Transverse colon (tissue), 4 donors: ENCODE data around the gene MAP4K4. TPM values are rescaled to one million over a fixed set of nuclear protein-coding genes. Genes with fewer than 3 reads are reported as not detected.

Experiments used
- DNase-seq: peaks from one replicate; pipeline ENCODE4 v3.0.0-alpha.2; 2019
- H3K27ac ChIP-seq, 4 donors: fragments of 200-600 bp; sonication (generic); 2 replicates each; pipeline ENCODE4 v1.5.1; 2016 to 2018; ENCODE audit warnings: inconsistent platforms in 4 of 4
- H3K27me3 ChIP-seq: fragments of 200-600 bp; sonication (generic); 2 replicates; pipeline ENCODE4 v1.5.1; 2017; ENCODE audit warnings: inconsistent platforms
- H3K36me3 ChIP-seq, 4 donors: fragments of 200-600 bp; sonication (generic); 2 replicates each; pipeline ENCODE4 v1.5.1; 2017 to 2019; ENCODE audit warnings: inconsistent platforms in 4 of 4
- H3K4me1 ChIP-seq, 4 donors: fragments of 200-600 bp; sonication (generic); 2 replicates each; pipeline ENCODE4 v1.5.1; 2017 to 2020; ENCODE audit warnings: inconsistent platforms in 4 of 4
- H3K4me3 ChIP-seq, 4 donors: fragments of 200-600 bp; sonication (generic); 1 replicate in 1 of 4; 2 replicates in 3 of 4; pipeline versions ENCODE4 v1.5.1 to v1.6.1; 2017 to 2019; ENCODE audit warnings: inconsistent platforms in 4 of 4
- H3K9me3 ChIP-seq, 2 donors: fragments of 200-600 bp; sonication (generic); 2 replicates each; pipeline ENCODE4 v1.5.1; 2017 to 2019; ENCODE audit warnings: inconsistent platforms in 2 of 2
- EP300 ChIP-seq: sonication (generic); formaldehyde crosslinking; IDR thresholded peaks from one replicate; pipeline ENCODE4 v1.6.1; 2017; ENCODE audit warnings: antibody characterized with exemption, low read depth
- POLR2A ChIP-seq: fragments of 450-650 bp; IDR thresholded peaks from one replicate; pipeline ENCODE4 v1.6.1; 2016; ENCODE audit warnings: antibody characterized with exemption, mild to moderate bottlenecking, moderate library complexity
- POLR2AphosphoS5 ChIP-seq, 3 donors: sonication (generic); formaldehyde crosslinking; IDR thresholded peaks; one replicate each; pipeline ENCODE4 v1.6.1; 2016; ENCODE audit warnings: antibody characterized with exemption in 3 of 3
- WGBS, 2 donors: methylation state at CpG; one replicate each; pipeline ENCODE4 v1.1.5; 2018; ENCODE audit warnings: low coverage in 1 of 2; 5-methylcytosine and 5-hydroxymethylcytosine counted together
- in situ Hi-C, 4 donors: fragments of 200-750 bp; cut with MboI; loops; one replicate each; pipeline versions ENCODE4 v1.15.0 to v1.15.1; 2017; ENCODE audit warnings: low sequenced_read_pairs in 3 of 4, low pct_ligation_motif_present in 1 of 4, low pct_unique_long_range_greater_than_20kb in 1 of 4
- intact Hi-C: fragments of 100-400 bp; cut with DNase I; formaldehyde crosslinking; loops from one replicate; pipeline ENCODE4 v1.15.1; 2023; ENCODE audit warnings: low total_unique reads
- total RNA-seq, 4 donors: library from RNA; depleted of rRNA; stranded (reverse); fragments of >200 nt; gene quantifications; one replicate each; pipeline ENCODE4 v1.1.0, GENCODE V29; 2016
- TF ChIP-seq, protein P1 (sequence below), 5 experiments: fragments of 200-600 bp in 3 of 5; fragments of 450-650 bp in 2 of 5; sonication (generic) in 3 of 5; IDR thresholded peaks; 1 replicate in 2 of 5; 2 replicates in 3 of 5; pipeline ENCODE4 v1.5.1; 2016 to 2017; ENCODE audit warnings: antibody characterized with exemption in 5 of 5, inconsistent platforms in 3 of 5, mild to moderate bottlenecking in 2 of 5, moderate library complexity in 1 of 5

Gene MAP4K4
- total RNA-seq, 4 donors from 2014 or later, result 20.3 to 42.3 (median 29.6) TPM

DNA sequence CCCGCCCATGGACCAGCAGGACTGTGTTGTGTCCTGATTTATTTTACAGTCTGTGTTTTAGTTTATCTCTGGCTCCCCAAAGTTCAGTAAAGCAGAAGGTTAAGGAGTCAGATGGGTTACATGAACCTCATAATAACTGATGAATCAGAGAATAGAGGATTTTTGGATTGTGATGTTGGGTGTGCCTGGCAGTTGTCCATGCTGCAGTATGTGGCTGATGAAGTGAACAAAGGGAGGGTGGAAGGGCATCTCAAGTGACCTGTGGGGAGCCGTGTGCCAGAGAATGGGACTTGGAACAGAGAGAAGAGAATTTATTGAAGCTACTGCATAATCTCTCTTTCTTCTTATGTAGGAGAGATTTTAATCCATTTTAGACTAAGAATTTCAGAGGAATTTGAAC, 145.5 kb downstream of the MAP4K4 start:
- intact Hi-C loops, result no loop called here
- Histone ChIP-seq H3K4me3 (no peak overlapping the region), H3K4me1 (peaks cover 0 to 6% (median 2%) of the 10 kb centered on the region in 4 donors), H3K9me3 (no peaks in the 10 kb centered on the region), H3K27ac (no peak overlapping the region), H3K27me3 (no peaks in the 10 kb centered on the region), H3K36me3 (peaks cover 0 to 13% (median 4%) of the 10 kb centered on the region in 4 donors)
- TF ChIP-seq POLR2AphosphoS5 (IDR thresholded peaks at IDR 0.05) (no peak), POLR2A (no peak), EP300 (no peak)
- TF ChIP-seq, protein P1, sequence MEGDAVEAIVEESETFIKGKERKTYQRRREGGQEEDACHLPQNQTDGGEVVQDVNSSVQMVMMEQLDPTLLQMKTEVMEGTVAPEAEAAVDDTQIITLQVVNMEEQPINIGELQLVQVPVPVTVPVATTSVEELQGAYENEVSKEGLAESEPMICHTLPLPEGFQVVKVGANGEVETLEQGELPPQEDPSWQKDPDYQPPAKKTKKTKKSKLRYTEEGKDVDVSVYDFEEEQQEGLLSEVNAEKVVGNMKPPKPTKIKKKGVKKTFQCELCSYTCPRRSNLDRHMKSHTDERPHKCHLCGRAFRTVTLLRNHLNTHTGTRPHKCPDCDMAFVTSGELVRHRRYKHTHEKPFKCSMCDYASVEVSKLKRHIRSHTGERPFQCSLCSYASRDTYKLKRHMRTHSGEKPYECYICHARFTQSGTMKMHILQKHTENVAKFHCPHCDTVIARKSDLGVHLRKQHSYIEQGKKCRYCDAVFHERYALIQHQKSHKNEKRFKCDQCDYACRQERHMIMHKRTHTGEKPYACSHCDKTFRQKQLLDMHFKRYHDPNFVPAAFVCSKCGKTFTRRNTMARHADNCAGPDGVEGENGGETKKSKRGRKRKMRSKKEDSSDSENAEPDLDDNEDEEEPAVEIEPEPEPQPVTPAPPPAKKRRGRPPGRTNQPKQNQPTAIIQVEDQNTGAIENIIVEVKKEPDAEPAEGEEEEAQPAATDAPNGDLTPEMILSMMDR (IDR thresholded peaks at IDR 0.05), result no peak
- WGBS, 2 donors, result 68 to 75% methylated on average over 2 of the region's 2 CpGs
- in situ Hi-C loops, result loop anchor here in 3 of 4 donors (10.0 to 25.0 kb wide), 3 partner anchors 331 to 498 kb away; no protein-coding TSS in a partner anchor
- DNase-seq, result no peak

DNA sequence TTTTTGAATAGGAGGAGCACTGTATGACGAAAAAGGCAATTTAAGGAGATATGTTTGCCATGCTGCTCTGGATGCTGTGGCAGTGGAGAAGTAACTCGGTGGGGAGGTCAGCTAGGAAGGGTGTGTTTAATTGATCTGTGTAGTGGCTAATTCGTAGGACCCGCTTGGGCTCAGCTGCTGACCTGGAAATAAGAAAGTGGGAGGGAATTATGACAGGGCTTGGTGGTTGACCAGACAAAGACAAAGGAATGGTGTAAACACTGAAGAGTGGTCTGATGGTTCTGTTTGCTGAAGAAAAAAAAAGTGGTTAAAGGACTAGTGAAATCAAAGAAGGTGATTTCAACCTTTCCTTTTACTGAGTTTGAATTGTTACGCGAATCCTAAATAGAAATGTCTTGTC, 146.0 kb downstream of the MAP4K4 start:
- no peak for TF ChIP-seq POLR2AphosphoS5 (IDR thresholded peaks at IDR 0.05)
- TF ChIP-seq POLR2A, result no peak
- no peak for TF ChIP-seq EP300
- TF ChIP-seq, protein P1 (IDR thresholded peaks at IDR 0.05), result no peak
- 93 to 95% methylated on average over 6 of the region's 6 CpGs for WGBS, 2 donors

DNA sequence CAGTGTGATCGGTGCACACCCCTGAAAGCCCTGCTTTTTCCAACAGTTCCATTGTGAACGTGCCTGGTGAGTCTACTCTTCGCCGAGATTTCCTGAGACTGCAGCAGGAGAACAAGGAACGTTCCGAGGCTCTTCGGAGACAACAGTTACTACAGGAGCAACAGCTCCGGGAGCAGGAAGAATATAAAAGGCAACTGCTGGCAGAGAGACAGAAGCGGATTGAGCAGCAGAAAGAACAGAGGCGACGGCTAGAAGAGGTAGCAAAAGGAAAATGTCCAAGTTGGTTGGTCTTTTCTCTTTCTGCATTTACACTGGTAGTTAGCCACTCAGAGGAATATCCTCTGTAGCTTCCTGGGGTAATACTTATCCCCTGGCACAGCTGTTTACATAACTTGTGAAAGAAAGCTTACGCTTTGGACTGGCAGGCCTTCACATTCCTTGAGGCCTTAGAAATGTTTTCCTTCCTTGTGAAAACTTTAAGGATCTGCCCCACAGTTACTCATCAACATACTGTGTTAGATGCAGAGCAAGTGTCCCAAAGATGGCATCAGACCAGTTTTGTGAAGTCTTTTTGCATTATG, 146.6 kb downstream of the MAP4K4 start:
- no peak overlapping the region for H3K4me3 ChIP-seq
- H3K4me1 ChIP-seq, result peaks cover 0 to 6% (median 2%) of the 10 kb centered on the region in 4 donors
- H3K27me3 ChIP-seq, result no peaks in the 10 kb centered on the region
- peaks cover 0 to 13% (median 4%) of the 10 kb centered on the region in 4 donors for H3K36me3 ChIP-seq
- TF ChIP-seq POLR2A (no peak), POLR2AphosphoS5 (IDR thresholded peaks at IDR 0.05) (no peak)
- TF ChIP-seq, protein P1 (IDR thresholded peaks at IDR 0.05), result no peak
- in situ Hi-C loops (loop anchor here in 3 of 4 donors (10.0 to 25.0 kb wide), 3 partner anchors 332 to 499 kb away; no protein-coding TSS in a partner anchor), intact Hi-C loops (no loop called here)
- WGBS, 2 donors, result 86 to 88% methylated on average over 5 to 12 of the region's 12 CpGs
- H3K9me3 ChIP-seq, result no peaks in the 10 kb centered on the region
- DNase-seq, result no peak
- peak overlapping the region in 2 of 4 donors; percentile 24 to 26 for H3K27ac ChIP-seq

More for the DNA sequence above, 146.0 kb downstream of the MAP4K4 start:
- Histone ChIP-seq H3K4me1 (peaks cover 0 to 6% (median 2%) of the 10 kb centered on the region in 4 donors), H3K4me3 (no peak overlapping the region), H3K9me3 (no peaks in the 10 kb centered on the region), H3K36me3 (peaks cover 0 to 13% (median 4%) of the 10 kb centered on the region in 4 donors), H3K27me3 (no peaks in the 10 kb centered on the region), H3K27ac (no peak overlapping the region)
- in situ Hi-C loops (loop anchor here in 3 of 4 donors (10.0 to 25.0 kb wide), 3 partner anchors 331 to 499 kb away; no protein-coding TSS in a partner anchor), intact Hi-C loops (no loop called here)
- no peak for DNase-seq

DNA sequence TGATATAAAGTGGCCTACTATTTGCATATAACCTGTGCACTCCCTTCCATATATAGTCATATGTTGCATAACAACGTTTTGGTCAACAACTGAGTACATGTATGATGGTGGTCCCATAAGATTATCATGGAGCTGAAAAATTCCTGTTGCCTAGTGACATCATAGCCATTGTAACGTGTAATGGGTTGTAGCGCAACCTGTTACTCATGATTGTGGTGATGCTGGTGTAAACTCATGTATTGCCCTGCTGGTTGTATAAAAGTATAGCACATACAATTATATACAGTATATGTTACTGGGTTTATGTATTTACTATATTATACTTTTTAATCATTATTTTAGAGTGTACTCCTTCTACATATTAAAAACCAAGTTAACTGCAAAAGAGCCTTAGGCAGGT, 149.5 kb downstream of the MAP4K4 start:
- H3K27me3 ChIP-seq, result no peaks in the 10 kb centered on the region
- in situ Hi-C loops, result loop anchor here in 3 of 4 donors (10.0 to 25.0 kb wide), 3 partner anchors 335 to 502 kb away; no protein-coding TSS in a partner anchor
- H3K4me1 ChIP-seq, result peaks cover 0 to 13% (median 6%) of the 10 kb centered on the region in 4 donors
- peaks cover 0 to 7% (median 0%) of the 10 kb centered on the region in 4 donors for H3K36me3 ChIP-seq
- no peak for TF ChIP-seq EP300
- TF ChIP-seq POLR2A, result no peak
- TF ChIP-seq POLR2AphosphoS5 (IDR thresholded peaks at IDR 0.05), result no peak
- TF ChIP-seq, protein P1 (IDR thresholded peaks at IDR 0.05), result no peak
- no peak overlapping the region for H3K27ac ChIP-seq
- no peak overlapping the region for H3K4me3 ChIP-seq
- no peak for DNase-seq
- H3K9me3 ChIP-seq, result no peaks in the 10 kb centered on the region
- 80 to 96% methylated on average over 3 of the region's 3 CpGs for WGBS, 2 donors
- intact Hi-C loops, result no loop called here
